Body of pancreas (tissue), 4 donors: ENCODE results near the gene VAPA. TPM values are rescaled to one million over a fixed set of nuclear protein-coding genes. Genes with fewer than 3 reads are reported as not detected.

Source experiments
- ATAC-seq: fragments of 150-250 bp; one replicate; pipeline ENCODE4 v1.9.1; 2016
- DNase-seq, 4 donors: peaks; one replicate each; pipeline ENCODE4 v3.0.0-alpha.2; 2019
- H3K27ac ChIP-seq, 4 donors: fragments of 200-600 bp; sonication (generic); 1 replicate in 3 of 4; 2 replicates in 1 of 4; pipeline versions ENCODE4 v1.5.1 to v1.6.1; 2016 to 2019; ENCODE audit warnings: mild to moderate bottlenecking in 1 of 4, mixed read lengths in 1 of 4, moderate library complexity in 1 of 4
- H3K27me3 ChIP-seq, 2 donors: fragments of 200-600 bp; sonication (generic); one replicate each; pipeline ENCODE4 v1.6.0; 2016; ENCODE audit warnings: mild to moderate bottlenecking in 1 of 2
- H3K36me3 ChIP-seq, 2 donors: fragments of 200-600 bp; sonication (generic); replicated peaks in 1 of 2; 2 replicates each; pipeline ENCODE4 v1.5.1; 2016; ENCODE audit warnings: low read depth in 2 of 2; ENCODE audit not compliant: insufficient read depth in 1 of 2
- H3K4me1 ChIP-seq: fragments of 200-600 bp; sonication (generic); one replicate; pipeline ENCODE4 v1.6.0; 2016
- H3K4me3 ChIP-seq, 2 donors: fragments of 200-600 bp; sonication (generic); 1 replicate in 1 of 2; 2 replicates in 1 of 2; pipeline ENCODE4 v1.5.1; 2016 to 2019
- H3K9me3 ChIP-seq, 3 donors: fragments of 200-600 bp; sonication (generic); 1 replicate in 2 of 3; 2 replicates in 1 of 3; pipeline ENCODE4 v1.5.1; 2016
- CTCF ChIP-seq, 7 experiments: fragments of 450-650 bp in 4 of 7; fragments of 200-600 bp in 3 of 7; sonication (generic) in 3 of 7; IDR thresholded peaks; one replicate each; pipeline ENCODE4 v1.5.1; 2016 to 2019; ENCODE audit warnings: antibody characterized with exemption in 7 of 7
- POLR2A ChIP-seq, 3 donors: fragments of 450-650 bp; IDR thresholded peaks; one replicate each; pipeline ENCODE4 v1.6.1; 2016; ENCODE audit warnings: antibody characterized with exemption in 3 of 3, mild to moderate bottlenecking in 2 of 3
- WGBS, 2 donors: methylation state at CpG; one replicate each; pipeline ENCODE4 v1.1.5; 2017; 5-methylcytosine and 5-hydroxymethylcytosine counted together
- intact Hi-C: fragments of 100-400 bp; cut with DNase I; formaldehyde crosslinking; loops from one replicate; pipeline ENCODE4 v1.15.1; 2023
- total RNA-seq, 2 donors: library from RNA; depleted of rRNA; stranded (reverse); fragments of >200 nt; gene quantifications; one replicate each; pipeline ENCODE4 v1.1.0, GENCODE V29; 2016

Gene VAPA
- total RNA-seq, 2 donors from 2014 or later: 58.7 to 113 TPM

DNA sequence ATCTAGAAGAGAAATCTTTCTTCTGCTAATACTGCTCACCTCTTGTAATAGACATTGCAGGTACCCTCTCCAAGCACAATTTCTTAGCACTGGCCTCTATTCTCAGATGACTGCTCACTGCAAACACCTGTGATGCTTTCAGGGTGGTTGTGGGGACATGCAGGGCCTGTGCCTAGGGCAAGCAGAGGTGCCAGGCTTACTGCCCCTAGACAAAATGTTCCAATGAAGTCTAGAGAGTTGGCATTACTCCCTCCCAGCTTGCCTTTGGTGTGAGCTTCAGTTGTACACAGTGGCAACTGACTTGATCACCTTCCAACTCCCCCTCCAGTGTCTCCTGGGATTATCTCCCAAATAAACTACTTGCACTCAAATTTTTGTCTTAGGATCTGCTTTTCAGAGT is 41.0 kb upstream of the VAPA start:
- no peak for ATAC-seq
- intact Hi-C loops: no loop called here
- TF ChIP-seq CTCF (IDR thresholded peaks at IDR 0.05): no peak
- TF ChIP-seq POLR2A (IDR thresholded peaks at IDR 0.05): no peak

DNA sequence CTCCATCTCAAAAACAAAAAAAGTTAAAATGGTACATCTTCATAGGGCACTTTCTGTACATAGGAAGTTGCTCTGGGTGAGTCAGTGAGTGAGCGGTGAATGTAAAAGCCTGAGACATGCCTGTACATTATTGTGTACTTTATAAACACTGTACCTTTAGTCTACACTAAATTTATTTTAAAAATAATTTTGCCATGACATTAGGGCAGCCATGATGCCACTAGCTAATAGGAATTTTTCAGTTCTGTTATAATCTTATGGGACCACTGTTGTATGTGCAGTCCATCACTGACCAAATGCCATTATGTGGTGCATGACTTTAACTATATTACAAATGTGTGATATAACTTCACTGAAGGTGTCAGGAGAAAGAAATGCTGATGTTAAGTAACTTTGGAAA is 39.1 kb upstream of the VAPA start:
- H3K36me3 ChIP-seq: no peaks in the 10 kb centered on the region
- H3K9me3 ChIP-seq: no peaks in the 10 kb centered on the region
- no peaks in the 10 kb centered on the region for H3K27me3 ChIP-seq
- DNase-seq: no peak
- TF ChIP-seq POLR2A (IDR thresholded peaks at IDR 0.05) (no peak), CTCF (IDR thresholded peaks at IDR 0.05) (no peak)
- H3K27ac ChIP-seq: no peak overlapping the region
- ATAC-seq: no peak
- 100% methylated on average over 1 of the region's 1 CpG for whole genome bisulfite sequencing, 2 donors
- peaks cover 23% of the 10 kb centered on the region for H3K4me1 ChIP-seq
- intact Hi-C loops: no loop called here
- no peak overlapping the region for H3K4me3 ChIP-seq

More for the DNA sequence above, 41.0 kb upstream of the VAPA start:
- peaks cover 30% of the 10 kb centered on the region for H3K4me1 ChIP-seq
- no peak overlapping the region for H3K27ac ChIP-seq
- no peaks in the 10 kb centered on the region for H3K27me3 ChIP-seq
- no peaks in the 10 kb centered on the region for H3K36me3 ChIP-seq
- no peaks in the 10 kb centered on the region for H3K9me3 ChIP-seq
- H3K4me3 ChIP-seq: no peak overlapping the region
- no peak for DNase-seq

DNA sequence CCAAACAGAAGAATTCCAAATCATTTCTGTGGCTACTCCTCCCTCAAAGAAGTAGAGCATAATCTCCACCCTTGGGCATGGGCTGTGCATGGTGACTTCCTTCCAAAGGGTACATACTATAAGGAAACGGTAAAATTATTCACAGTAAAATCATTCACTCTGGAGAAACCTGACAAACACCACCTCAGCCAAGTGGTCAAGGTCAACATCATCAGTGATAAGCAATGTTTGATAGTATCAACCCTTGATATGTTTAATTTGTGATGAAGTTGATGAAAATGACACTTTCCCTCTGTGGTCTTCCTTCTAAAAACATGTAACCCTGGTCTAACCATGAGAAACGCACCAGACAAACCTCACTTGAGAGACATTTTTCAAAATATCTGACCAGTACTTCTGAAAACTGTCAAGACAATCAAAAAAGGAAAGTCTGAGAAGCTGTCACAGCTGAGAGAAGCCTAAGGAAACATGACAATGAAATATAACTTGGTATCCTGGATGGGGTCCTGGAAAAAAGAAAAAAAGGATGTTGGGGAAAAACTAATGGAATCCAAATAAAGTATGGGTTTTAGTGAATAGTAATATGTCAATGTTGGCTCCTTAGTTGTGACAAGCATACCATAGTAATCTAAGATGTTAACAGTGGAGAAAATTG is 37.5 kb upstream of the VAPA start:
- Histone ChIP-seq H3K27ac (peak overlapping the region in 3 of 4 donors; percentile 4 to 73 (median 68)), H3K9me3 (no peaks in the 10 kb centered on the region), H3K4me1 (peaks cover 14% of the 10 kb centered on the region), H3K4me3 (no peak overlapping the region), H3K27me3 (no peaks in the 10 kb centered on the region), H3K36me3 (no peaks in the 10 kb centered on the region)
- WGBS, 2 donors: 65 to 84% methylated on average over 2 of the region's 2 CpGs
- intact Hi-C loops: no loop called here
- TF ChIP-seq CTCF (IDR thresholded peaks at IDR 0.05) (no peak), POLR2A (IDR thresholded peaks at IDR 0.05) (no peak)
- ATAC-seq (no peak), DNase-seq (no peak)

DNA sequence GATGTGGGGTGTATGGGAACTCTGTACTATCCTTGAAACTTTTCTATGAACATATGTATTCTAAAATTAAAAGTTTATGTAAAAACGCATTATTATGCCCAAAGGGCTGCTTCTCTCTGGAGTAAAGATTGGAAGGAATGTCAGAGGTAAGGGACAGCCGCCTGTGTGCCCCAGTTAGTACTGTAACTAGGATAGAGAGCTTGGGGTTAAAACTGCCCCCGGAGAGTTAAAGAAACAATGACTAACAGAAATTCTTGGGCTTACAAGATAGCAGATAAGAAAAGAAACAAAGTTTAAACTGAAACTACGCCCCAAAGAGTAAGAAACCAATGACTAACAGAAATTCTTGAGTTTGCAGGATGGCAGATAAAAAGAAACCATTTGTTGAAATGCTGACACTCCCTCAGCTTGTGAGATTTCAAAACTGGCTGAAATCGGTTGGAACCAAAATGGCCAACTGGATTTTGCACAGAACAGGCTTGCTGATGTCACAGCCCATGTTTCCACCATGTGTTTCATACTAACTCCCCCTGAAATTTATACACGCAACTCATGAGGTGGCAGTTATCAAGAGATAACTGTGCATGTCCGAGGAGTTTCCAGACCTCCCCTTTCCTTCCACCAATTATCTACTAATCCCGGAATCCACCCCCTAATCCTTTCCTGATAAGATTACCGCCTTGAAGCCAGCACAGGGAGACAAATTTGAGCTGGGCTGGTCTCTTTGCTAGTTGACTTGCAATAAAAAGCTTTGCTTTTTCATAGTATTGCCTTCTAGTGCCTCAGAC is 36.8 kb upstream of the VAPA start:
- peaks cover 14% of the 10 kb centered on the region for H3K4me1 ChIP-seq
- WGBS, 2 donors: 25 to 35% methylated on average over 9 of the region's 9 CpGs
- H3K4me3 ChIP-seq: no peak overlapping the region
- peak; percentile 86 for ATAC-seq
- peak overlapping the region; percentile 4 to 73 (median 70) for H3K27ac ChIP-seq
- H3K27me3 ChIP-seq: no peaks in the 10 kb centered on the region
- no peaks in the 10 kb centered on the region for H3K9me3 ChIP-seq
- no peak for TF ChIP-seq CTCF (IDR thresholded peaks at IDR 0.05)
- peak in 1 of 3 donors; percentile 6 for TF ChIP-seq POLR2A (IDR thresholded peaks at IDR 0.05)
- peak; percentile 34 to 57 (median 38) for DNase-seq
- intact Hi-C loops: no loop called here
- H3K36me3 ChIP-seq: no peaks in the 10 kb centered on the region
